Uterus (tissue), 4 donors: ENCODE measurements around the gene ARID5B. TPM values are rescaled to one million over a fixed set of nuclear protein-coding genes. Genes with fewer than 3 reads are reported as not detected.
A peak's percentile ranks its signal among the peaks of the same experiment; 100 is the strongest.

Experiments used
- DNase-seq, 2 donors: peaks; one replicate each; pipeline ENCODE4 v3.0.0-alpha.2; 2019 to 2020
- H3K27ac ChIP-seq, 2 donors: fragments of 200-600 bp; sonication (generic); 1 replicate in 1 of 2; 2 replicates in 1 of 2; pipeline ENCODE4 v1.5.1; 2016 to 2018
- H3K27me3 ChIP-seq, 2 donors: fragments of 200-600 bp; sonication (generic); one replicate each; pipeline ENCODE4 v1.5.1; 2018 to 2019; ENCODE audit warnings: control low read depth in 1 of 2
- H3K36me3 ChIP-seq, 2 donors: fragments of 200-600 bp; sonication (generic); one replicate each; pipeline ENCODE4 v1.5.1; 2019; ENCODE audit warnings: control low read depth in 1 of 2
- H3K4me1 ChIP-seq, 2 donors: fragments of 200-600 bp; sonication (generic); one replicate each; pipeline ENCODE4 v1.5.1; 2018 to 2019; ENCODE audit warnings: control low read depth in 1 of 2
- H3K4me3 ChIP-seq, 2 donors: fragments of 200-600 bp; sonication (generic); 1 replicate in 1 of 2; 2 replicates in 1 of 2; pipeline ENCODE4 v1.5.1; 2018 to 2019; ENCODE audit warnings: mild to moderate bottlenecking in 1 of 2
- H3K9me3 ChIP-seq, 2 donors: fragments of 200-600 bp; sonication (generic); one replicate each; pipeline ENCODE4 v1.5.1; 2019; ENCODE audit warnings: control low read depth in 1 of 2
- POLR2A ChIP-seq, 2 donors: fragments of 450-650 bp; IDR thresholded peaks; one replicate each; pipeline ENCODE4 v1.6.1; 2016; ENCODE audit warnings: antibody characterized with exemption in 2 of 2, mild to moderate bottlenecking in 1 of 2, moderate library complexity in 1 of 2
- intact Hi-C: fragments of 100-400 bp; cut with DNase I; formaldehyde crosslinking; loops from one replicate; pipeline ENCODE4 v1.15.1; 2023; ENCODE audit warnings: low total_unique reads
- total RNA-seq, 4 donors: library from RNA; depleted of rRNA in 3 of 4; stranded (reverse); fragments of >200 nt in 3 of 4; gene quantifications; one replicate each; pipeline versions ENCODE4 v1.1.0 to v1.2.4, GENCODE V29; 2014 to 2023
- TF ChIP-seq, protein P1 (sequence below), 4 experiments: fragments of 200-600 bp in 2 of 4; fragments of 450-650 bp in 2 of 4; sonication (generic) in 2 of 4; IDR thresholded peaks; one replicate each; pipeline ENCODE4 v1.5.1; 2016 to 2019; ENCODE audit warnings: antibody characterized with exemption in 4 of 4, mild to moderate bottlenecking in 2 of 4, moderate library complexity in 1 of 4
- donor health status: DM: yes; HTN: yes; CAD: no.

The ARID5B gene
- total RNA-seq, 4 donors from 2014 or later, result 38.7 to 64.1 (median 56.6) TPM

DNA sequence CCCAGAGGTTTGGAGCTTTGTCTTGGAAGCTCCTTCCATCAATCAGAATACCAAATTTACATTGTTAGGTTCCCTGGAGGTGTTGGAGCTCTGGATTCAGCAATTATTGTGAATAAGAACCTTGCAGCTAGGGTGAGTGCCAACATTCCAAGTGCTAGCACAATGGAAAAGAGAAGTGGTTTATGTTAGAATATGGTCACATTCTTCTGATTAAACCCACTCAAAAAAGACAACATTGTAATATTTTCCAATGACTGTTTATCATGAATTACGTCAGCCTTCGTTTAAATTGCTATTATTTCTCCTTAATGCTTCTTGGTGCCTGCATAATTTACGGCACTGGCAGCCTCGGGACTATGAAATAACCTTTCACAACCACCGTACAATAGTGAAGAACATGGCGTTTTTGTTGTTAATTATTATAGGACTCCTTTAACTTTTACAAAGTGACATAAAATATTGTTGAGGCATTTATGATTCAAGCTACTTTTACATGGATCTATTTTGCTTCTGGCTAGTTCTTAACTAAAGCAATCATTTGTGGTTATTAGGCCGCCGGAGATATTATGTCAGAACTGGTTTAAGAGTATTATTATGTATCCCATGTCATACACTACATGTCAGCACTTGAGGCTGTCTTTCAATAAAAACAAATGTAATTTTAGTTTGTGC lies 117.7 kb downstream of the ARID5B start:
- intact Hi-C loops, result no loop called here
- no peaks in the 10 kb centered on the region for H3K9me3 ChIP-seq
- peak; percentile 45 to 51 for DNase-seq
- H3K27me3 ChIP-seq, result no peaks in the 10 kb centered on the region
- TF ChIP-seq, protein P1, sequence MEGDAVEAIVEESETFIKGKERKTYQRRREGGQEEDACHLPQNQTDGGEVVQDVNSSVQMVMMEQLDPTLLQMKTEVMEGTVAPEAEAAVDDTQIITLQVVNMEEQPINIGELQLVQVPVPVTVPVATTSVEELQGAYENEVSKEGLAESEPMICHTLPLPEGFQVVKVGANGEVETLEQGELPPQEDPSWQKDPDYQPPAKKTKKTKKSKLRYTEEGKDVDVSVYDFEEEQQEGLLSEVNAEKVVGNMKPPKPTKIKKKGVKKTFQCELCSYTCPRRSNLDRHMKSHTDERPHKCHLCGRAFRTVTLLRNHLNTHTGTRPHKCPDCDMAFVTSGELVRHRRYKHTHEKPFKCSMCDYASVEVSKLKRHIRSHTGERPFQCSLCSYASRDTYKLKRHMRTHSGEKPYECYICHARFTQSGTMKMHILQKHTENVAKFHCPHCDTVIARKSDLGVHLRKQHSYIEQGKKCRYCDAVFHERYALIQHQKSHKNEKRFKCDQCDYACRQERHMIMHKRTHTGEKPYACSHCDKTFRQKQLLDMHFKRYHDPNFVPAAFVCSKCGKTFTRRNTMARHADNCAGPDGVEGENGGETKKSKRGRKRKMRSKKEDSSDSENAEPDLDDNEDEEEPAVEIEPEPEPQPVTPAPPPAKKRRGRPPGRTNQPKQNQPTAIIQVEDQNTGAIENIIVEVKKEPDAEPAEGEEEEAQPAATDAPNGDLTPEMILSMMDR (IDR thresholded peaks at IDR 0.05), result no peak
- TF ChIP-seq POLR2A (IDR thresholded peaks at IDR 0.05), result no peak
- H3K4me1 ChIP-seq, result peaks cover 0 to 8% of the 10 kb centered on the region in 2 donors
- no peaks in the 10 kb centered on the region for H3K36me3 ChIP-seq
- peak overlapping the region; percentile 70 to 89 for H3K27ac ChIP-seq
- H3K4me3 ChIP-seq, result no peak overlapping the region

DNA sequence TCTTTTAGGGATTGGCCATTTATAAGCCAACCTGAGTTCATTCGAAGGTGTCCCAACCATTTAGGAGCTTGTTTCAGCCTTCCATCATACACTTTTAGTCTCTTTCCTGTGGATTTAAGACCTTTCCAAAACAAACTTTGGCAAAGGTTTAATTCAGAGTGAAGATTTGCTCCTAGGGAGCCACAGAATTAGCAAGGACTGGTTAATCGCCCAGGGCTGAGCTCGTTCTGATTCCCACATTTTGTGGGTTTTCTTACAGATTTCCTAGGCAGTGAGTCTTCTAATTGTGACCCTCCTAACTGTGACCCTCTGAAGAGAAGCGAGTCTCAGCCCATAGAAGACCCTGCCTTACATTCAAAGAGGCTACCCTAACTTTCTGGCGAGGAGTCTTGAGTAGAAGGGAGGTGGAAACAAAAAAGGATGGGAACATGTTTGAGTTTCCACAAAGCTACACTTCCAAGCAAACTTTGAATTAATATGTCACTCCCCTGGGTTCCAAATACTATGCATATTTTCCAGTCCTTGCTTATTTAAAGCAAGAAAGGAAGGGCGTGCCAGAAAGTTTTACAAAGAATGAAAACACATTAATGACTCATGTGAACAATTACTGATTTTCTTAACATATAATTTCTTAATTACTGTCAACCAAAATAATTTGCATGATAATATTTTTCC lies 118.3 kb downstream of the ARID5B start:
- H3K36me3 ChIP-seq, result no peaks in the 10 kb centered on the region
- no peak for DNase-seq
- H3K4me1 ChIP-seq, result peaks cover 0 to 10% of the 10 kb centered on the region in 2 donors
- peak overlapping the region; percentile 70 to 89 for H3K27ac ChIP-seq
- no peaks in the 10 kb centered on the region for H3K9me3 ChIP-seq
- intact Hi-C loops, result loop anchor here (10.0 kb wide), 1 partner anchor 115 kb away; the partner anchor contains the start of gene ARID5B
- TF ChIP-seq, protein P1 (IDR thresholded peaks at IDR 0.05), result no peak
- no peak for TF ChIP-seq POLR2A (IDR thresholded peaks at IDR 0.05)
- no peaks in the 10 kb centered on the region for H3K27me3 ChIP-seq
- H3K4me3 ChIP-seq, result no peak overlapping the region

DNA sequence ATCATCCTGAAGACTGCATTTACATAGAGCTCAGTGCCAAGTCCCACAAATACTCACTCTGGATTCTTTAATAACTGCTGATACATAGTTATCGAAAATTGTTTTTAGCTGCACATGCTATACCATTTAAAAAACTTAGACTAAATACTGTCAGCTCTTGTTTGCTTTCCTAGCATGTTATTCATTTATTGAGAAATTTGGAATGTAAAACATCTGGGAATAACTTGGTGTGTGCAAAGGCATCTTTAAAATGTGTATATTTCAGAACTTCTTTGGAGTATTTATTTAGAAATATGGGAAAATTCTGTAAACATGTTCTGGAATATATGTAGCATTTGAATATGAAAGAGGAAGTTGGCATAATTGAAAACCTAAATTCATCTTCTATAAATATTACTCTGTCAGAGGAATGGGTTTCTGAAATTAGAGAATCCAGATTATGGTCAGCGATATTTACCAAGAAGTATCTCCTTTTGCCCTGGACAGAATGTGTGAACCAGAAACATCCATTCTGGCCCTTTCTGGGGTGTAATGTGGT lies 119.7 kb downstream of the ARID5B start:
- intact Hi-C loops, result loop anchor here (10.0 kb wide), 1 partner anchor 116 kb away; the partner anchor contains the start of gene ARID5B
- TF ChIP-seq POLR2A (IDR thresholded peaks at IDR 0.05), result no peak
- TF ChIP-seq, protein P1 (IDR thresholded peaks at IDR 0.05), result no peak
- Histone ChIP-seq H3K36me3 (no peaks in the 10 kb centered on the region), H3K27ac (peak overlapping the region in 1 of 2 donors; percentile 89), H3K4me1 (peaks cover 0 to 11% of the 10 kb centered on the region in 2 donors), H3K4me3 (no peak overlapping the region), H3K27me3 (no peaks in the 10 kb centered on the region), H3K9me3 (no peaks in the 10 kb centered on the region)
- no peak for DNase-seq

DNA sequence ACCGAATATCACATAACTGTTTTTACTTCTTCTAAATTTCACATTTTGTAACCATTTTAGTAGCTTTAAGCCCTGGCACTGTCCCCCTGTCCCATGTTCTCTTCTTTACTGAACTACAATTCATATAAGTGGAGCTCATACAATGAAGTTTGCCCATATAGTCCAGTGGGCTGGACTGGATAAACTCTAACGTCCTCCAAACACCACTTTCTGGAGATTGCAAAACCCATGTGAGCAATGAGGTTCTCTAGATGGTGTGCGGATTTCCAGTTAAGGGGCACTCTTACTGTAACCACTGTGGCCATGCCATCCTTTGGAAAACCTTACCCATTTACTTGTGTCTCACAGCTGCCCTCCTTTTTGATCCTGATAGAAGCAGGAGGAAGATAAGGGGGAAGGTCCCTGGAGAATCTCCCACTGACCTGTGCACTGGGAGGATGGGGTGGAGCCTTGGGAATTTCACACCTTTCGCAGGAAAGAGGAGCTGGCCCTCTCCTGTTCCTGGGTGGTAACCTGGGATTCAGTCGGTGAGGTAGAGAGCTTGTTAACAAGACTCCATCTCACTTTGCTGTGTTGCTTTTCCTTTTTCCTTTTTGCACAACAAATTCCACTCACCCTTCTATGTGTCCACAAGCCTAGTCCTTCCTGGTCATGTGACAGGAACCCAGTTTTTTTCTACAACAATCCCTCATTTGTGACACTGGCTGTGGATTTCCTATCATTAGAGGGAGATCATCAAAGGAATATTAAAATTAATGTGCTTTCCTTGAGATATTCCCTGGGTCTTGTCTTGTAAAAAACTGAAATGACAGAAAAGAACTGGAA lies 120.7 kb downstream of the ARID5B start:
- intact Hi-C loops, result loop anchor here (10.0 kb wide), 1 partner anchor 117 kb away; the partner anchor contains the start of gene ARID5B
- Histone ChIP-seq H3K4me3 (no peak overlapping the region), H3K4me1 (peaks cover 0 to 10% of the 10 kb centered on the region in 2 donors), H3K9me3 (no peaks in the 10 kb centered on the region), H3K36me3 (no peaks in the 10 kb centered on the region), H3K27me3 (no peaks in the 10 kb centered on the region), H3K27ac (peak overlapping the region; percentile 11)
- TF ChIP-seq POLR2A (IDR thresholded peaks at IDR 0.05), result no peak
- TF ChIP-seq, protein P1 (IDR thresholded peaks at IDR 0.05), result no peak
- DNase-seq, result no peak
